WTC11 (cell line): ENCODE measurements around the gene MYBPC1. TPM values are rescaled to one million over a fixed set of nuclear protein-coding genes. Genes with fewer than 3 reads are reported as not detected.
"Not testable (repeated sequence)": the region's sequence is repeated elsewhere in the genome, so short reads cannot be mapped to it uniquely, and the experiment has no call there.

Experiments used
- ATAC-seq: fragments of 200-7000 bp; cut with Tn5 transposase; 2 replicates; pipeline ENCODE4 v1.10.0; 2021; ENCODE audit warnings: mild to moderate bottlenecking, moderate library complexity
- CTCF ChIA-PET: fragments of 300-600 bp; sonication (Branson Sonifier 250); formaldehyde crosslinking; loops from one replicate; lab custom pipeline; 2021; ENCODE audit warnings: antibody characterized with exemption; lab: Charles Lee
- POLR2A ChIA-PET: fragments of 350-600 bp; sonication (Branson Sonifier 250); formaldehyde crosslinking; loops from one replicate; lab custom pipeline; 2021; ENCODE audit warnings: antibody characterized with exemption; lab: Charles Lee
- DNase-seq: peaks from one replicate; pipeline ENCODE4 v3.0.0; 2021; ENCODE audit warnings: low spot score
- H3K27ac Mint-ChIP-seq: 2 replicates; pipeline ENCODE4 v1.8.0; 2021; ENCODE audit warnings: mixed read lengths
- H3K27me3 Mint-ChIP-seq: 2 replicates; pipeline ENCODE4 v1.8.0; 2021; ENCODE audit warnings: low read depth, mild to moderate bottlenecking, moderate library complexity, mixed read lengths
- H3K36me3 Mint-ChIP-seq: 2 replicates; pipeline ENCODE4 v1.8.0; 2021; ENCODE audit warnings: mixed read lengths
- H3K4me1 Mint-ChIP-seq: 2 replicates; pipeline ENCODE4 v1.8.0; 2022; ENCODE audit warnings: mixed read lengths
- H3K4me3 Mint-ChIP-seq: 2 replicates; pipeline ENCODE4 v1.8.0; 2021; ENCODE audit warnings: mild to moderate bottlenecking, moderate library complexity, mixed read lengths
- H3K9me3 Mint-ChIP-seq: 2 replicates; pipeline ENCODE4 v1.8.0; 2021; ENCODE audit warnings: mixed read lengths
- CBFB ChIP-seq: sonication (generic); formaldehyde crosslinking; IDR thresholded peaks from 2 replicates; pipeline ENCODE4 v1.8.1; 2022; ENCODE audit warnings: mild to moderate bottlenecking, low read depth, missing genetic modification reagents
- CREM ChIP-seq: sonication (generic); formaldehyde crosslinking; IDR thresholded peaks from 2 replicates; pipeline ENCODE4 v1.8.1; 2022; ENCODE audit warnings: mild to moderate bottlenecking, missing genetic modification reagents, moderate library complexity
- FOXP1 ChIP-seq: sonication (generic); formaldehyde crosslinking; IDR thresholded peaks from 2 replicates; pipeline ENCODE4 v1.8.0; 2022; ENCODE audit warnings: missing genetic modification reagents, mild to moderate bottlenecking, moderate library complexity, borderline replicate concordance
- HMGXB4 ChIP-seq: sonication (generic); formaldehyde crosslinking; IDR thresholded peaks from 2 replicates; pipeline ENCODE4 v1.8.1; 2023; ENCODE audit warnings: mild to moderate bottlenecking, moderate library complexity, missing genetic modification reagents
- JAZF1 ChIP-seq: fragments of 250-450 bp; sonication (Bioruptor Pico); IDR thresholded peaks from 2 replicates; pipeline ENCODE4 v1.9.0; 2021; ENCODE audit warnings: moderate library complexity, mild to moderate bottlenecking, inconsistent platforms
- JUN ChIP-seq: sonication (generic); formaldehyde crosslinking; IDR thresholded peaks from 2 replicates; pipeline ENCODE4 v1.8.0; 2023; ENCODE audit warnings: mild to moderate bottlenecking, missing genetic modification reagents
- KAT7 ChIP-seq: sonication (generic); formaldehyde crosslinking; IDR thresholded peaks from 2 replicates; pipeline ENCODE4 v1.8.1; 2023; ENCODE audit warnings: missing genetic modification reagents, mild to moderate bottlenecking, borderline replicate concordance
- NFATC4 ChIP-seq: fragments of 250-450 bp; sonication (Bioruptor Pico); IDR thresholded peaks from 2 replicates; pipeline ENCODE4 v1.9.0; 2021; ENCODE audit warnings: mild to moderate bottlenecking
- NR2C2 ChIP-seq: sonication (generic); formaldehyde crosslinking; IDR thresholded peaks from 2 replicates; pipeline ENCODE4 v1.8.0; 2022; ENCODE audit warnings: mild to moderate bottlenecking, missing genetic modification reagents
- PRDM15 ChIP-seq: sonication (generic); formaldehyde crosslinking; IDR thresholded peaks from 2 replicates; pipeline ENCODE4 v1.8.0; 2022; ENCODE audit warnings: missing genetic modification reagents
- SMAD3 ChIP-seq: sonication (generic); formaldehyde crosslinking; IDR thresholded peaks from 2 replicates; pipeline ENCODE4 v1.8.0; 2022; ENCODE audit warnings: missing genetic modification reagents, mild to moderate bottlenecking, borderline replicate concordance
- SOX15 ChIP-seq: fragments of 250-450 bp; sonication (Bioruptor Pico); IDR thresholded peaks from 2 replicates; pipeline ENCODE4 v1.9.0; 2021; ENCODE audit warnings: mild to moderate bottlenecking
- ZBTB43 ChIP-seq: sonication (generic); formaldehyde crosslinking; IDR thresholded peaks from 2 replicates; pipeline ENCODE4 v1.8.1; 2023; ENCODE audit warnings: mild to moderate bottlenecking, missing genetic modification reagents
- ZNF232 ChIP-seq: sonication (generic); formaldehyde crosslinking; IDR thresholded peaks from 2 replicates; pipeline ENCODE4 v1.8.0; 2022; ENCODE audit warnings: mild to moderate bottlenecking, missing genetic modification reagents
- ZNF423 ChIP-seq: fragments of 250-450 bp; sonication (Bioruptor Pico); IDR thresholded peaks from 2 replicates; pipeline ENCODE4 v2.1.2; 2022; ENCODE audit warnings: mild to moderate bottlenecking, moderate library complexity
- ZNF532 ChIP-seq: fragments of 250-450 bp; sonication (Bioruptor Pico); IDR thresholded peaks from 2 replicates; pipeline ENCODE4 v1.9.0; 2021; ENCODE audit warnings: mild to moderate bottlenecking, borderline replicate concordance
- total RNA-seq: library from RNA; stranded (reverse); gene quantifications from 3 replicates; pipeline ENCODE4 v1.2.3, GENCODE V29; 2021
- TF ChIP-seq, protein P1 (sequence below): sonication (generic); formaldehyde crosslinking; IDR thresholded peaks from 2 replicates; pipeline ENCODE4 v1.8.1; 2023; ENCODE audit warnings: mild to moderate bottlenecking, missing genetic modification reagents, borderline replicate concordance
- TF ChIP-seq, protein P2 (sequence below): sonication (generic); formaldehyde crosslinking; IDR thresholded peaks from 2 replicates; pipeline ENCODE4 v1.8.1; 2023; ENCODE audit warnings: mild to moderate bottlenecking, missing genetic modification reagents, moderate library complexity

Gene MYBPC1
- total RNA-seq, 1 experiment from 2014 or later, result not detected

GRCh38 chr12:101680647-101681046 is 85.9 kb downstream of the MYBPC1 start:
- Mint-ChIP-seq H3K36me3 (no peaks in the 10 kb centered on the region), H3K9me3 (no peaks in the 10 kb centered on the region)
- no peak for TF ChIP-seq ZBTB43 (CRISPR knock-in tag)
- no peak for TF ChIP-seq ZNF232 (CRISPR knock-in tag)
- no peak for TF ChIP-seq KAT7
- no peak for TF ChIP-seq NR2C2 (CRISPR knock-in tag)
- TF ChIP-seq PRDM15 (CRISPR knock-in tag), result no peak
- TF ChIP-seq, protein P1, sequence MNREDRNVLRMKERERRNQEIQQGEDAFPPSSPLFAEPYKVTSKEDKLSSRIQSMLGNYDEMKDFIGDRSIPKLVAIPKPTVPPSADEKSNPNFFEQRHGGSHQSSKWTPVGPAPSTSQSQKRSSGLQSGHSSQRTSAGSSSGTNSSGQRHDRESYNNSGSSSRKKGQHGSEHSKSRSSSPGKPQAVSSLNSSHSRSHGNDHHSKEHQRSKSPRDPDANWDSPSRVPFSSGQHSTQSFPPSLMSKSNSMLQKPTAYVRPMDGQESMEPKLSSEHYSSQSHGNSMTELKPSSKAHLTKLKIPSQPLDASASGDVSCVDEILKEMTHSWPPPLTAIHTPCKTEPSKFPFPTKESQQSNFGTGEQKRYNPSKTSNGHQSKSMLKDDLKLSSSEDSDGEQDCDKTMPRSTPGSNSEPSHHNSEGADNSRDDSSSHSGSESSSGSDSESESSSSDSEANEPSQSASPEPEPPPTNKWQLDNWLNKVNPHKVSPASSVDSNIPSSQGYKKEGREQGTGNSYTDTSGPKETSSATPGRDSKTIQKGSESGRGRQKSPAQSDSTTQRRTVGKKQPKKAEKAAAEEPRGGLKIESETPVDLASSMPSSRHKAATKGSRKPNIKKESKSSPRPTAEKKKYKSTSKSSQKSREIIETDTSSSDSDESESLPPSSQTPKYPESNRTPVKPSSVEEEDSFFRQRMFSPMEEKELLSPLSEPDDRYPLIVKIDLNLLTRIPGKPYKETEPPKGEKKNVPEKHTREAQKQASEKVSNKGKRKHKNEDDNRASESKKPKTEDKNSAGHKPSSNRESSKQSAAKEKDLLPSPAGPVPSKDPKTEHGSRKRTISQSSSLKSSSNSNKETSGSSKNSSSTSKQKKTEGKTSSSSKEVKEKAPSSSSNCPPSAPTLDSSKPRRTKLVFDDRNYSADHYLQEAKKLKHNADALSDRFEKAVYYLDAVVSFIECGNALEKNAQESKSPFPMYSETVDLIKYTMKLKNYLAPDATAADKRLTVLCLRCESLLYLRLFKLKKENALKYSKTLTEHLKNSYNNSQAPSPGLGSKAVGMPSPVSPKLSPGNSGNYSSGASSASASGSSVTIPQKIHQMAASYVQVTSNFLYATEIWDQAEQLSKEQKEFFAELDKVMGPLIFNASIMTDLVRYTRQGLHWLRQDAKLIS (CRISPR knock-in tag), result no peak
- no peak for TF ChIP-seq CBFB (CRISPR knock-in tag)
- no peak for TF ChIP-seq CREM (CRISPR knock-in tag)
- no peak for TF ChIP-seq FOXP1 (CRISPR knock-in tag)
- TF ChIP-seq JUN (CRISPR knock-in tag), result no peak
- TF ChIP-seq ZNF532 (CRISPR knock-in tag), result no peak
- no peak for TF ChIP-seq ZNF423 (CRISPR knock-in tag)
- TF ChIP-seq HMGXB4, result no peak
- no peak for TF ChIP-seq SMAD3
- TF ChIP-seq JAZF1, result no peak
- no peak for TF ChIP-seq NFATC4
- TF ChIP-seq, protein P2, sequence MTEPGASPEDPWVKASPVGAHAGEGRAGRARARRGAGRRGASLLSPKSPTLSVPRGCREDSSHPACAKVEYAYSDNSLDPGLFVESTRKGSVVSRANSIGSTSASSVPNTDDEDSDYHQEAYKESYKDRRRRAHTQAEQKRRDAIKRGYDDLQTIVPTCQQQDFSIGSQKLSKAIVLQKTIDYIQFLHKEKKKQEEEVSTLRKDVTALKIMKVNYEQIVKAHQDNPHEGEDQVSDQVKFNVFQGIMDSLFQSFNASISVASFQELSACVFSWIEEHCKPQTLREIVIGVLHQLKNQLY (CRISPR knock-in tag), result no peak
- TF ChIP-seq SOX15 (CRISPR knock-in tag), result no peak
- TF ChIP-seq, all 79 proteins: peak for 0
- H3K27me3 Mint-ChIP-seq, result no peaks in the 10 kb centered on the region
- CTCF ChIA-PET, result no interaction called here
- H3K27ac Mint-ChIP-seq, result no peak overlapping the region
- ATAC-seq (no peak), DNase-seq (no peak)
- H3K4me1 Mint-ChIP-seq, result peaks cover 10% of the 10 kb centered on the region
- H3K4me3 Mint-ChIP-seq, result no peak overlapping the region
- POLR2A ChIA-PET, result no interaction called here

DNA sequence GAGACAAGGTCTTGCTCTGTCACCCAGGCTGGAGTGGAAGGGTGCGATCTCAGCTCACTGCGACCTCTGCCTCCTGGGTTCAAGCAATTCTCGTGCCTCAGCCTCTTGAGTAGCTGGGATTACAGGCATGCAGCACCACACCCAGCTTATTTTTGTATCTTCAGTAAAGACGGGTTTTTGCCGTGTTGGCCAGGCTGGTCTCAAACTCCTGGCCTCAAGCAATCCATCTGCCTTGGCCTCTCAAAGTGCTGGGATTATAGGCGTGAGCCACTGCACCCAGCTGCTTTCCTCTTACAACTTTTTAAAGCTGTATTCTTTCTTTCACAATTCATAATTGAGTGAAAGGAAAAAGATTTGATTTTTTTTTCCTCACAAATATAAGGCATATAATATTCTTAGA is 86.9 kb downstream of the MYBPC1 start:
- DNase-seq, CTCF ChIA-PET, H3K27me3 Mint-ChIP-seq, H3K9me3 Mint-ChIP-seq, ATAC-seq, H3K36me3 Mint-ChIP-seq, H3K4me3 Mint-ChIP-seq, H3K27ac Mint-ChIP-seq, POLR2A ChIA-PET: not testable (repeated sequence)
- H3K4me1 Mint-ChIP-seq, result peaks cover 10% of the 10 kb centered on the region
